ENCODE measurements around the gene MDM2.

GRCh38 chr12:68890701-68891113 is 82.7 kb downstream of the MDM2 start:
- TF ChIP-seq EZH2 (IDR thresholded peaks at IDR 0.05; ENCODE audit: low read length, unreplicated experiment) (no peak), CTCF (conservative IDR thresholded peaks at IDR 0.05; ENCODE audit: low read depth, low read length) (no peak), EZH2phosphoT487 (IDR thresholded peaks at IDR 0.05; ENCODE audit: borderline replicate concordance, low read length) (no peak)

All from PC-3 (cell line).